Peyer's patch (tissue), 4 donors: ENCODE measurements around the gene TCF7. TPM values are rescaled to one million over a fixed set of nuclear protein-coding genes. Genes with fewer than 3 reads are reported as not detected.

Experiments
- DNase-seq, 3 donors: peaks; one replicate each; pipeline ENCODE4 v3.0.0-alpha.2; 2017 to 2019
- H3K27ac ChIP-seq, 4 donors: fragments of 200-600 bp; sonication (generic); one replicate each; pipeline ENCODE4 v1.5.1; 2016 to 2019
- H3K27me3 ChIP-seq, 2 donors: fragments of 200-600 bp; sonication (generic); one replicate each; pipeline ENCODE4 v1.5.1; 2019
- H3K36me3 ChIP-seq, 3 donors: fragments of 200-600 bp; sonication (generic); one replicate each; pipeline ENCODE4 v1.5.1; 2016 to 2019
- H3K4me1 ChIP-seq, 4 donors: fragments of 200-600 bp; sonication (generic); one replicate each; pipeline ENCODE4 v1.5.1; 2016 to 2019
- H3K4me3 ChIP-seq, 4 donors: fragments of 200-600 bp; sonication (generic); 1 replicate in 3 of 4; 2 replicates in 1 of 4; pipeline ENCODE4 v1.5.1; 2016 to 2019; ENCODE audit warnings: mild to moderate bottlenecking in 1 of 4
- H3K9me3 ChIP-seq, 4 donors: fragments of 200-600 bp; sonication (generic); one replicate each; pipeline ENCODE4 v1.5.1; 2016 to 2019; ENCODE audit warnings: mild to moderate bottlenecking in 1 of 4
- CTCF ChIP-seq, 6 experiments: fragments of 450-650 bp in 4 of 6; fragments of 200-600 bp in 2 of 6; sonication (generic) in 1 of 6; IDR thresholded peaks; one replicate each; pipeline ENCODE4 v1.5.1; 2017 to 2019; ENCODE audit warnings: antibody characterized with exemption in 6 of 6, mild to moderate bottlenecking in 3 of 6, moderate library complexity in 1 of 6
- POLR2A ChIP-seq, 2 donors: fragments of 450-650 bp; IDR thresholded peaks; one replicate each; pipeline ENCODE4 v1.5.1; 2017; ENCODE audit warnings: antibody characterized with exemption in 2 of 2, mild to moderate bottlenecking in 2 of 2, moderate library complexity in 2 of 2
- total RNA-seq, 4 donors: library from RNA; depleted of rRNA; stranded (reverse); fragments of >200 nt; gene quantifications; one replicate each; pipeline ENCODE4 v1.1.0, GENCODE V29; 2016

Gene TCF7
- total RNA-seq, 4 donors from 2014 or later: 11.8 to 32.2 (median 22.0) TPM

- peak overlapping the region in 2 of 4 donors; percentile 30 to 83 for H3K27ac ChIP-seq
- peaks cover 0 to 78% (median 43%) of the 10 kb centered on the region in 4 donors for H3K4me1 ChIP-seq
- peak overlapping the region in 1 of 4 donors; percentile 12 for H3K4me3 ChIP-seq
- TF ChIP-seq POLR2A (IDR thresholded peaks at IDR 0.05) (no peak), CTCF (IDR thresholded peaks at IDR 0.05) (no peak)
- no peaks in the 10 kb centered on the region for H3K9me3 ChIP-seq
- no peaks in the 10 kb centered on the region for H3K27me3 ChIP-seq
- H3K36me3 ChIP-seq: peaks cover 0 to 11% (median 0%) of the 10 kb centered on the region in 3 donors
- DNase-seq: no peak
Measured at GRCh38 chr5:134127376-134127861, 12.9 kb downstream of the TCF7 start.

GRCh38 chr5:134127988-134128647, 13.6 kb downstream of the TCF7 start:
- TF ChIP-seq CTCF (IDR thresholded peaks at IDR 0.05) (no peak), POLR2A (IDR thresholded peaks at IDR 0.05) (no peak)
- Histone ChIP-seq H3K27ac (peak overlapping the region in 3 of 4 donors; percentile 27 to 83 (median 46)), H3K36me3 (peaks cover 0 to 11% (median 0%) of the 10 kb centered on the region in 3 donors), H3K4me1 (peaks cover 0 to 82% (median 40%) of the 10 kb centered on the region in 4 donors), H3K4me3 (no peak overlapping the region), H3K27me3 (no peaks in the 10 kb centered on the region), H3K9me3 (no peaks in the 10 kb centered on the region)
- DNase-seq: no peak

- TF ChIP-seq CTCF (IDR thresholded peaks at IDR 0.05) (no peak), POLR2A (IDR thresholded peaks at IDR 0.05) (no peak)
Measured at GRCh38 chr5:134128648-134128995, 14.1 kb downstream of the TCF7 start.

GRCh38 chr5:134129411-134130238, 15.1 kb downstream of the TCF7 start:
- Histone ChIP-seq H3K27me3 (no peaks in the 10 kb centered on the region), H3K27ac (peak overlapping the region; percentile 17 to 83 (median 36)), H3K4me1 (peaks cover 0 to 80% (median 37%) of the 10 kb centered on the region in 4 donors), H3K9me3 (no peaks in the 10 kb centered on the region), H3K36me3 (peaks cover 0 to 12% (median 0%) of the 10 kb centered on the region in 3 donors), H3K4me3 (peak overlapping the region in 1 of 4 donors; percentile 26)
- no peak for DNase-seq
- TF ChIP-seq CTCF (IDR thresholded peaks at IDR 0.05): no peak
- TF ChIP-seq POLR2A (IDR thresholded peaks at IDR 0.05): no peak

More at GRCh38 chr5:134128648-134128995, 14.1 kb downstream of the TCF7 start:
- no peaks in the 10 kb centered on the region for H3K27me3 ChIP-seq
- peaks cover 0 to 82% (median 40%) of the 10 kb centered on the region in 4 donors for H3K4me1 ChIP-seq
- H3K4me3 ChIP-seq: no peak overlapping the region
- H3K36me3 ChIP-seq: peaks cover 0 to 11% (median 0%) of the 10 kb centered on the region in 3 donors
- no peak for DNase-seq
- H3K9me3 ChIP-seq: no peaks in the 10 kb centered on the region
- peak overlapping the region; percentile 17 to 83 (median 36) for H3K27ac ChIP-seq

GRCh38 chr5:134130239-134130945, 15.9 kb downstream of the TCF7 start:
- Histone ChIP-seq H3K4me3 (peak overlapping the region in 1 of 4 donors; percentile 26), H3K4me1 (peaks cover 0 to 73% (median 30%) of the 10 kb centered on the region in 4 donors), H3K36me3 (peaks cover 0 to 20% (median 0%) of the 10 kb centered on the region in 3 donors), H3K27me3 (no peaks in the 10 kb centered on the region), H3K9me3 (no peaks in the 10 kb centered on the region), H3K27ac (peak overlapping the region in 2 of 4 donors; percentile 25 to 83)
- TF ChIP-seq CTCF (IDR thresholded peaks at IDR 0.05): no peak
- no peak for TF ChIP-seq POLR2A (IDR thresholded peaks at IDR 0.05)
- peak in 1 of 3 donors; percentile 23 for DNase-seq
